Left renal pelvis (tissue), 4 donors: ENCODE results near the gene DENND1B. TPM values are rescaled to one million over a fixed set of nuclear protein-coding genes. Genes with fewer than 3 reads are reported as not detected.
A peak's percentile ranks its signal among the peaks of the same experiment; 100 is the strongest.
"Not testable (repeated sequence)": the region's sequence is repeated elsewhere in the genome, so short reads cannot be mapped to it uniquely, and the experiment has no call there.

Experiments used
- DNase-seq, 4 donors: peaks; one replicate each; pipeline ENCODE4 v3.0.0-alpha.2; 2013; ENCODE audit warnings: low read depth in 4 of 4, low spot score in 3 of 4
- polyA plus RNA-seq, 4 donors: library from polyadenylated mRNA; unstranded; fragments of 120-200 nt; gene quantifications; one replicate each; pipeline ENCODE4 v1.2.1, GENCODE V29; 2013; ENCODE audit not compliant: insufficient read length in 4 of 4

DENND1B gene
- polyA plus RNA-seq, 4 donors, result 9.0 to 15.6 (median 12.5) TPM

GRCh38 chr1:197575531-197575930, 199.7 kb downstream of the DENND1B start:
- not testable (repeated sequence) for DNase-seq

GRCh38 chr1:197572169-197572568, 203.1 kb downstream of the DENND1B start:
- DNase-seq, result no peak

GRCh38 chr1:197567442-197567841, 207.8 kb downstream of the DENND1B start:
- no peak for DNase-seq

GRCh38 chr1:197561041-197561440, 214.2 kb downstream of the DENND1B start:
- no peak for DNase-seq

- no peak for DNase-seq
These were observed 215.6 kb downstream of the DENND1B start for GRCh38 chr1:197559655-197560054.

GRCh38 chr1:197559244-197559643, 216.0 kb downstream of the DENND1B start:
- no peak for DNase-seq

GRCh38 chr1:197557302-197557701, 218.0 kb downstream of the DENND1B start:
- no peak for DNase-seq

- DNase-seq, result no peak
These were observed 222.0 kb downstream of the DENND1B start for GRCh38 chr1:197553281-197553680.

GRCh38 chr1:197546989-197547388, 228.3 kb downstream of the DENND1B start:
- no peak for DNase-seq

GRCh38 chr1:197544553-197544952, 230.7 kb downstream of the DENND1B start:
- no peak for DNase-seq

GRCh38 chr1:197544130-197544529, 231.2 kb downstream of the DENND1B start:
- DNase-seq, result no peak

GRCh38 chr1:197541411-197541810, 233.9 kb downstream of the DENND1B start:
- DNase-seq, result no peak

- DNase-seq, result peak in 1 of 4 donors; percentile 2
These were observed 248.4 kb downstream of the DENND1B start for GRCh38 chr1:197526736-197527371.

GRCh38 chr1:197521118-197521739, 254.1 kb downstream of the DENND1B start:
- DNase-seq, result peak in 1 of 4 donors; percentile 11

- no peak for DNase-seq
These were observed 255.4 kb downstream of the DENND1B start for GRCh38 chr1:197519741-197520334.

- DNase-seq, result no peak
These were observed 259.9 kb downstream of the DENND1B start for GRCh38 chr1:197515421-197515820.

GRCh38 chr1:197510691-197511378, 264.4 kb downstream of the DENND1B start:
- no peak for DNase-seq

- no peak for DNase-seq
These were observed 278.6 kb downstream of the DENND1B start for GRCh38 chr1:197496722-197497121.

GRCh38 chr1:197491505-197491904, 283.8 kb downstream of the DENND1B start:
- DNase-seq, result not testable (repeated sequence)

GRCh38 chr1:197486946-197487345, 288.3 kb downstream of the DENND1B start:
- no peak for DNase-seq

GRCh38 chr1:197485790-197486189, 289.5 kb downstream of the DENND1B start:
- no peak for DNase-seq
